ENCODE data around the gene ODF2.
"Not testable (repeated sequence)": the region's sequence is repeated elsewhere in the genome, so short reads cannot be mapped to it uniquely, and the experiment has no call there.

ODF2 gene

GRCh38 chr9:128446505-128446904, 9.3 kb upstream of the ODF2 start:
- H3K27me3 Mint-ChIP-seq, DNase-seq, ATAC-seq, H3K4me3 Mint-ChIP-seq, H3K27ac Mint-ChIP-seq, H3K9me3 Mint-ChIP-seq, H3K4me1 Mint-ChIP-seq: not testable (repeated sequence)

- Mint-ChIP-seq H3K4me3 (no peak overlapping the region), H3K27me3 (no peaks in the 10 kb centered on the region), H3K27ac (no peak overlapping the region), H3K4me1 (no peaks in the 10 kb centered on the region), H3K9me3 (no peaks in the 10 kb centered on the region)
- ATAC-seq, result no peak
- DNase-seq, result no peak
Measured at GRCh38 chr9:128448746-128449145, 7.1 kb upstream of the ODF2 start.

GRCh38 chr9:128454991-128455390, 815 bp upstream of the ODF2 start:
- Mint-ChIP-seq H3K4me1 (peaks cover 39% of the 10 kb centered on the region), H3K27me3 (no peaks in the 10 kb centered on the region), H3K27ac (no peak overlapping the region), H3K9me3 (no peaks in the 10 kb centered on the region), H3K4me3 (peak overlapping the region; percentile 67 to 88)
- ATAC-seq, result no peak
- DNase-seq, result no peak

- DNase-seq (peak; percentile 66 to 68), ATAC-seq (peak; percentile 74)
- Mint-ChIP-seq H3K27me3 (no peaks in the 10 kb centered on the region), H3K9me3 (no peaks in the 10 kb centered on the region), H3K4me3 (peak overlapping the region; percentile 88 to 98), H3K27ac (peak overlapping the region; percentile 86 to 97), H3K4me1 (peaks cover 39% of the 10 kb centered on the region)
Measured at GRCh38 chr9:128456613-128457061, 831 bp downstream of the ODF2 start.

GRCh38 chr9:128457207-128457606, 1.4 kb downstream of the ODF2 start:
- H3K27ac Mint-ChIP-seq, result peak overlapping the region; percentile 86 to 97
- peak overlapping the region; percentile 88 to 98 for H3K4me3 Mint-ChIP-seq
- H3K27me3 Mint-ChIP-seq, result no peaks in the 10 kb centered on the region
- H3K4me1 Mint-ChIP-seq, result peaks cover 39% of the 10 kb centered on the region
- no peaks in the 10 kb centered on the region for H3K9me3 Mint-ChIP-seq
- DNase-seq (peak in 1 of 2 donors; percentile 3), ATAC-seq (no peak)

- ATAC-seq, result no peak
- no peaks in the 10 kb centered on the region for H3K9me3 Mint-ChIP-seq
- no peak overlapping the region for H3K27ac Mint-ChIP-seq
- H3K4me3 Mint-ChIP-seq, result no peak overlapping the region
- DNase-seq, result no peak
- peaks cover 39% of the 10 kb centered on the region for H3K4me1 Mint-ChIP-seq
- no peaks in the 10 kb centered on the region for H3K27me3 Mint-ChIP-seq
Measured at GRCh38 chr9:128459011-128459410, 3.2 kb downstream of the ODF2 start.

- Mint-ChIP-seq H3K27me3 (no peaks in the 10 kb centered on the region), H3K9me3 (no peaks in the 10 kb centered on the region), H3K27ac (no peak overlapping the region), H3K4me1 (peaks cover 5% of the 10 kb centered on the region), H3K4me3 (no peak overlapping the region)
- ATAC-seq (no peak), DNase-seq (no peak)
Measured at GRCh38 chr9:128469070-128469469, 13.3 kb downstream of the ODF2 start.

GRCh38 chr9:128470560-128470959, 14.8 kb downstream of the ODF2 start:
- Mint-ChIP-seq H3K27me3 (no peaks in the 10 kb centered on the region), H3K4me3 (no peak overlapping the region), H3K9me3 (no peaks in the 10 kb centered on the region), H3K4me1 (peaks cover 5% of the 10 kb centered on the region), H3K27ac (no peak overlapping the region)
- peak; percentile 53 for ATAC-seq
- no peak for DNase-seq

- Mint-ChIP-seq H3K27ac (no peak overlapping the region), H3K27me3 (no peaks in the 10 kb centered on the region), H3K9me3 (no peaks in the 10 kb centered on the region), H3K4me3 (no peak overlapping the region), H3K4me1 (peaks cover 5% of the 10 kb centered on the region)
- ATAC-seq (no peak), DNase-seq (no peak)
Measured at GRCh38 chr9:128473104-128473503, 17.3 kb downstream of the ODF2 start.

GRCh38 chr9:128475867-128476266, 20.1 kb downstream of the ODF2 start:
- no peak overlapping the region for H3K27ac Mint-ChIP-seq
- H3K9me3 Mint-ChIP-seq, result no peaks in the 10 kb centered on the region
- DNase-seq (no peak), ATAC-seq (no peak)
- no peaks in the 10 kb centered on the region for H3K27me3 Mint-ChIP-seq
- no peak overlapping the region for H3K4me3 Mint-ChIP-seq
- no peaks in the 10 kb centered on the region for H3K4me1 Mint-ChIP-seq

GRCh38 chr9:128479262-128479661, 23.5 kb downstream of the ODF2 start:
- H3K4me1 Mint-ChIP-seq, result no peaks in the 10 kb centered on the region
- no peaks in the 10 kb centered on the region for H3K9me3 Mint-ChIP-seq
- H3K4me3 Mint-ChIP-seq, result no peak overlapping the region
- ATAC-seq (no peak), DNase-seq (no peak)
- peak overlapping the region in 1 of 2 donors; percentile 6 for H3K27ac Mint-ChIP-seq
- H3K27me3 Mint-ChIP-seq, result no peaks in the 10 kb centered on the region

GRCh38 chr9:128481561-128481960, 25.8 kb downstream of the ODF2 start:
- ATAC-seq (no peak), DNase-seq (no peak)
- H3K27ac Mint-ChIP-seq, result no peak overlapping the region
- H3K27me3 Mint-ChIP-seq, result no peaks in the 10 kb centered on the region
- no peak overlapping the region for H3K4me3 Mint-ChIP-seq
- no peaks in the 10 kb centered on the region for H3K4me1 Mint-ChIP-seq
- H3K9me3 Mint-ChIP-seq, result no peaks in the 10 kb centered on the region

- Mint-ChIP-seq H3K27ac (no peak overlapping the region), H3K4me1 (no peaks in the 10 kb centered on the region), H3K9me3 (no peaks in the 10 kb centered on the region), H3K27me3 (no peaks in the 10 kb centered on the region), H3K4me3 (no peak overlapping the region)
- DNase-seq (no peak), ATAC-seq (no peak)
Measured at GRCh38 chr9:128482186-128482585, 26.4 kb downstream of the ODF2 start.

- Mint-ChIP-seq H3K4me1 (no peaks in the 10 kb centered on the region), H3K27me3 (no peaks in the 10 kb centered on the region)
Measured at GRCh38 chr9:128484686-128485413, 29.0 kb downstream of the ODF2 start.

GRCh38 chr9:128485414-128485855, 29.6 kb downstream of the ODF2 start:
- no peak for DNase-seq
- Mint-ChIP-seq H3K9me3 (no peaks in the 10 kb centered on the region), H3K27me3 (no peaks in the 10 kb centered on the region), H3K27ac (peak overlapping the region in 1 of 2 donors; percentile 44), H3K4me1 (no peaks in the 10 kb centered on the region), H3K4me3 (no peak overlapping the region)
- ATAC-seq, result no peak

More at GRCh38 chr9:128484686-128485413, 29.0 kb downstream of the ODF2 start:
- DNase-seq (no peak), ATAC-seq (no peak)
- no peak overlapping the region for H3K4me3 Mint-ChIP-seq
- H3K27ac Mint-ChIP-seq, result peak overlapping the region; percentile 44 to 52
- no peaks in the 10 kb centered on the region for H3K9me3 Mint-ChIP-seq

- Mint-ChIP-seq H3K27ac (no peak overlapping the region), H3K9me3 (no peaks in the 10 kb centered on the region), H3K4me3 (no peak overlapping the region), H3K27me3 (no peaks in the 10 kb centered on the region), H3K4me1 (no peaks in the 10 kb centered on the region)
- DNase-seq (no peak), ATAC-seq (no peak)
Measured at GRCh38 chr9:128486201-128486600, 30.4 kb downstream of the ODF2 start.

GRCh38 chr9:128493424-128493823, 37.6 kb downstream of the ODF2 start:
- Mint-ChIP-seq H3K4me3 (no peak overlapping the region), H3K4me1 (no peaks in the 10 kb centered on the region), H3K9me3 (no peaks in the 10 kb centered on the region), H3K27me3 (no peaks in the 10 kb centered on the region), H3K27ac (peak overlapping the region in 1 of 2 donors; percentile 27)
- ATAC-seq (no peak), DNase-seq (no peak)
